Neural progenitor cell (in vitro differentiated cells): Measurements from ENCODE around the gene UGT2A1. TPM values are rescaled to one million over a fixed set of nuclear protein-coding genes. Genes with fewer than 3 reads are reported as not detected.
"Not testable (repeated sequence)": the region's sequence is repeated elsewhere in the genome, so short reads cannot be mapped to it uniquely, and the experiment has no call there.

Source experiments
- DNase-seq: peaks from one replicate; pipeline ENCODE4 v3.0.0-alpha.2; 2016; ENCODE audit warnings: low spot score
- H2AFZ ChIP-seq: fragments of 200-600 bp; sonication (generic); replicated peaks from 2 replicates; pipeline ENCODE4 v1.6.1; 2016; ENCODE audit warnings: antibody characterized with exemption
- H3F3A ChIP-seq: fragments of 200-600 bp; sonication (generic); 2 replicates; pipeline ENCODE4 v1.6.1; 2016; ENCODE audit warnings: antibody characterized with exemption, low read depth
- H3K27ac ChIP-seq: fragments of 200-600 bp; sonication (generic); 2 replicates; pipeline ENCODE4 v1.5.1; 2016; ENCODE audit warnings: mild to moderate bottlenecking
- H3K27me3 ChIP-seq: fragments of 200-600 bp; sonication (generic); 2 replicates; pipeline ENCODE4 v1.6.1; 2016; ENCODE audit warnings: mild to moderate bottlenecking, moderate library complexity
- H3K36me3 ChIP-seq: fragments of 200-600 bp; sonication (generic); 2 replicates; pipeline ENCODE4 v1.5.1; 2016
- H3K4me1 ChIP-seq: fragments of 200-600 bp; sonication (generic); 2 replicates; pipeline ENCODE4 v1.6.1; 2016; ENCODE audit warnings: mixed run types
- H3K4me2 ChIP-seq: fragments of 200-600 bp; sonication (generic); 2 replicates; pipeline ENCODE4 v1.6.1; 2016
- H3K4me3 ChIP-seq: fragments of 200-600 bp; sonication (generic); 2 replicates; pipeline ENCODE4 v1.5.1; 2016
- H3K79me2 ChIP-seq: fragments of 200-600 bp; sonication (generic); 2 replicates; pipeline ENCODE4 v1.6.1; 2016; ENCODE audit warnings: low read depth
- H3K9ac ChIP-seq: fragments of 200-600 bp; sonication (generic); 2 replicates; pipeline ENCODE4 v1.6.1; 2016
- H3K9me3 ChIP-seq: fragments of 200-600 bp; sonication (generic); 2 replicates; pipeline ENCODE4 v1.5.1; 2016; ENCODE audit warnings: low read depth
- H4K20me1 ChIP-seq: fragments of 200-600 bp; sonication (generic); 2 replicates; pipeline ENCODE4 v1.6.1; 2016; ENCODE audit warnings: low read depth
- H3K27ac Mint-ChIP-seq: 3 replicates; pipeline ENCODE4 v1.8.0; 2021; ENCODE audit warnings: mixed read lengths
- H3K27me3 Mint-ChIP-seq: 2 replicates; pipeline ENCODE4 v1.8.0; 2022; ENCODE audit warnings: low read depth, mild to moderate bottlenecking, inconsistent platforms, moderate library complexity, mixed read lengths; ENCODE audit not compliant: insufficient read depth
- H3K36me3 Mint-ChIP-seq: 3 replicates; pipeline ENCODE4 v1.8.0; 2021; ENCODE audit warnings: mixed read lengths
- H3K4me1 Mint-ChIP-seq: 3 replicates; pipeline ENCODE4 v1.8.0; 2021; ENCODE audit warnings: mixed read lengths
- H3K4me3 Mint-ChIP-seq: 3 replicates; pipeline ENCODE4 v1.8.0; 2021; ENCODE audit warnings: mild to moderate bottlenecking, moderate library complexity, mixed read lengths
- H3K9me3 Mint-ChIP-seq: 3 replicates; pipeline ENCODE4 v1.8.0; 2020; ENCODE audit warnings: mixed read lengths
- CTCF ChIP-seq: fragments of 200-600 bp; sonication (generic); IDR thresholded peaks from 2 replicates; pipeline ENCODE4 v1.5.1; 2017; ENCODE audit warnings: antibody characterized with exemption, mild to moderate bottlenecking
- EZH2 ChIP-seq: fragments of 200-600 bp; sonication (generic); IDR thresholded peaks from 2 replicates; pipeline ENCODE4 v1.6.1; 2017; ENCODE audit warnings: antibody characterized with exemption, mild to moderate bottlenecking, moderate library complexity
- EZH2phosphoT487 ChIP-seq: fragments of 200-600 bp; sonication (generic); IDR thresholded peaks from 2 replicates; pipeline ENCODE4 v1.6.1; 2017; ENCODE audit warnings: antibody characterized with exemption
- total RNA-seq: library from RNA; depleted of rRNA; stranded (reverse); fragments of >200 nt; gene quantifications from 2 replicates; pipeline ENCODE4 v1.2.3, GENCODE V29; 2015; ENCODE audit warnings: low replicate concordance

Gene UGT2A1
- total RNA-seq, 1 donor from 2014 or later, result not detected

GRCh38 chr4:69668680-69669079 is 15.6 kb upstream of the UGT2A1 start:
- H3K79me2 ChIP-seq, result no peaks in the 10 kb centered on the region
- H3K4me1 Mint-ChIP-seq, result no peaks in the 10 kb centered on the region
- no peak overlapping the region for H3K4me3 Mint-ChIP-seq
- H3K27me3 Mint-ChIP-seq, result peaks cover 3% of the 10 kb centered on the region
- no peaks in the 10 kb centered on the region for H3F3A ChIP-seq
- no peaks in the 10 kb centered on the region for H3K36me3 ChIP-seq
- no peaks in the 10 kb centered on the region for H4K20me1 ChIP-seq
- no peaks in the 10 kb centered on the region for H3K36me3 Mint-ChIP-seq
- H3K27ac Mint-ChIP-seq, result no peak overlapping the region
- no peak overlapping the region for H3K9ac ChIP-seq
- no peak overlapping the region for H3K4me3 ChIP-seq
- no peak for TF ChIP-seq EZH2phosphoT487
- no peak for TF ChIP-seq CTCF
- TF ChIP-seq EZH2, result no peak
- H2AFZ ChIP-seq, result no peak overlapping the region
- DNase-seq, result no peak
- no peaks in the 10 kb centered on the region for H3K9me3 ChIP-seq
- no peaks in the 10 kb centered on the region for H3K27me3 ChIP-seq
- no peaks in the 10 kb centered on the region for H3K4me1 ChIP-seq
- no peaks in the 10 kb centered on the region for H3K9me3 Mint-ChIP-seq
- H3K4me2 ChIP-seq, result no peak overlapping the region
- H3K27ac ChIP-seq, result no peak overlapping the region

DNA sequence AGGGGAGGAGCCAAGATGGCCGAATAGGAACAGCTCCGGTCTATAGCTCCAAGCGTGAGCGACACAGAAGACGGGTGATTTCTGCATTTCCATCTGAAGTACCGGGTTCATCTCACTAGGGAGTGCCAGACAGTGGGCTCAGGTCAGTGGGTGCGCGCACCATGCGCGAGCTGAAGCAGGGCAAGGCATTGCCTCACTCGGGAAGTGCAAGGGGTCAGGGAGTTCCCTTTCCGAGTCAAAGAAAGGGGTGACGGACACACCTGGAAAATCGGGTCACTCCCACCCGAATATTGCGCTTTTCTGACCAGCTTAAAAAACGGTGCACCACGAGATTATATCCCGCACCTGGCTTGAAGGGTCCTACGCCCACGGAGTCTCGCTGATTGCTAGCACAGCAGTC is 11.0 kb upstream of the UGT2A1 start:
- H3F3A ChIP-seq, H3K27ac ChIP-seq, H3K27me3 Mint-ChIP-seq, H3K27ac Mint-ChIP-seq, H3K4me3 Mint-ChIP-seq, H3K9ac ChIP-seq, H3K9me3 ChIP-seq, H3K27me3 ChIP-seq, H3K4me1 ChIP-seq, H3K36me3 Mint-ChIP-seq, H3K4me3 ChIP-seq, H3K4me1 Mint-ChIP-seq, H4K20me1 ChIP-seq, H3K79me2 ChIP-seq, H3K36me3 ChIP-seq, H2AFZ ChIP-seq, DNase-seq, H3K9me3 Mint-ChIP-seq, H3K4me2 ChIP-seq: not testable (repeated sequence)

DNA sequence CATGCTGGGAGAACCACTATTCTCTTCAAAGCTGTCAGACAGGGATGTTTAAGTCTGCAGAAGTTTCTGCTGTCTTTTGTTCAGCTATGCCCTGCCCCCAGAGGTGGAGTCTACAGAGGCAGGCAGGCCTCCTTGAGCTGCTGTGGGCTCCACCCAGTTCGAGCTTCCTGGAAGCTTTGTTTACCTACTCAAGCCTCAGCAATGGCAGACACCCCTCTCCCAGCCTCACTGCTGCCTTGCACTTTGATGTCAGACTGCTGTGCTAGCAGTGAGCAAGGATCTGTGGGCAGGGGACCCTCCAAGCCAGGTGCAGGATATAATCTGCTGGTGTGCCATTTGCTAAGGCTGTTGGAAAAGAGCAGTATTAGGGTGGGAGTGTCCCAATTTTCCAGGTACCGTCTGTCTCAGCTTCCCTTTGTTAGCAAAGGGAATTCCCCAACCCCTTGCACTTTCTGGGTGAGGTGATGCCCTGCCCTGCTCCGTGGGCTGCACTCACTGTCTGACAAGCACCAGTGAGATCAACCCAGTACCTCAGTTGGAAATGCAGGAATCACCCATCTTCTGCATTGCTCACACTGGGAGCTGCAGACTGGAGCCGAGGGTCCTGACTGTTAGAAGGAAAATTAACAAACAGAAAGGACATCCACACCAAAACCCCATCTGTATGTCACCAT is 8.2 kb upstream of the UGT2A1 start:
- not testable (repeated sequence) for H2AFZ ChIP-seq, H3K4me1 Mint-ChIP-seq, H3K4me3 ChIP-seq, H3K36me3 Mint-ChIP-seq, H3K9ac ChIP-seq, H3F3A ChIP-seq, H4K20me1 ChIP-seq, H3K27me3 ChIP-seq, H3K27ac Mint-ChIP-seq, H3K9me3 ChIP-seq, H3K4me1 ChIP-seq, H3K79me2 ChIP-seq, H3K4me2 ChIP-seq, H3K36me3 ChIP-seq, DNase-seq, H3K4me3 Mint-ChIP-seq, H3K9me3 Mint-ChIP-seq, H3K27ac ChIP-seq, H3K27me3 Mint-ChIP-seq

DNA sequence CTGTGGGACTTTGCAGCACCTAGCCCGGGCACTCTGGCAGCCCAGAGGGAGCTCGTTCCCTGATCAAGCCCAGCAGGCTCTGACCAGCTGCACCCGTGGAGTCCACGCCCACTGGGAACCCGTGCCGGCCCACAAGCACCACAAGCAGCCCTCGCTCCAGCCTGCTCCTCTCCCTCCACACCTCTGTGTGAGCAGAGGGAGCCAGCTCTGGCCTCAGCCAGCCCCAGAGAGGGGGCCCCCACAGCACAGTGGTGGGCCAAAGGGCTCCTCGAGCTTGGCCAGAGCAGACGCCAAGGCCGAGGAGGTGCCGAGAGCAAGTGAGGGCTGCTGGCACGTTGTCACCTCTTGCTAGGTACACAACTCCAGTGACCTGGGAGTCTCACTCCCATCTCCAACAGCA is 5.1 kb upstream of the UGT2A1 start:
- H3K4me1 Mint-ChIP-seq, result no peaks in the 10 kb centered on the region
- Histone ChIP-seq H4K20me1 (no peaks in the 10 kb centered on the region), H3K9ac (no peak overlapping the region), H3K4me1 (no peaks in the 10 kb centered on the region), H3F3A (no peaks in the 10 kb centered on the region), H3K4me2 (no peak overlapping the region), H3K9me3 (no peaks in the 10 kb centered on the region), H3K4me3 (no peak overlapping the region), H3K36me3 (no peaks in the 10 kb centered on the region), H3K27ac (no peak overlapping the region), H3K79me2 (no peaks in the 10 kb centered on the region), H3K27me3 (no peaks in the 10 kb centered on the region), H2AFZ (no peak overlapping the region)
- H3K36me3 Mint-ChIP-seq, result no peaks in the 10 kb centered on the region
- no peak overlapping the region for H3K4me3 Mint-ChIP-seq
- peaks cover 5% of the 10 kb centered on the region for H3K9me3 Mint-ChIP-seq
- TF ChIP-seq EZH2, result no peak
- TF ChIP-seq CTCF, result no peak
- TF ChIP-seq EZH2phosphoT487, result no peak
- no peaks in the 10 kb centered on the region for H3K27me3 Mint-ChIP-seq
- no peak overlapping the region for H3K27ac Mint-ChIP-seq
- DNase-seq, result no peak
